WTC11 (cell line): ENCODE results near the gene GALP. TPM values are rescaled to one million over a fixed set of nuclear protein-coding genes. Genes with fewer than 3 reads are reported as not detected.

Source experiments
- ATAC-seq: fragments of 200-7000 bp; cut with Tn5 transposase; 2 replicates; pipeline ENCODE4 v1.10.0; 2021; ENCODE audit warnings: mild to moderate bottlenecking, moderate library complexity
- CTCF ChIA-PET: fragments of 300-600 bp; sonication (Branson Sonifier 250); formaldehyde crosslinking; loops from one replicate; lab custom pipeline; 2021; ENCODE audit warnings: antibody characterized with exemption; lab: Charles Lee
- POLR2A ChIA-PET: fragments of 350-600 bp; sonication (Branson Sonifier 250); formaldehyde crosslinking; loops from one replicate; lab custom pipeline; 2021; ENCODE audit warnings: antibody characterized with exemption; lab: Charles Lee
- DNase-seq: peaks from one replicate; pipeline ENCODE4 v3.0.0; 2021; ENCODE audit warnings: low spot score
- H3K27ac Mint-ChIP-seq: 2 replicates; pipeline ENCODE4 v1.8.0; 2021; ENCODE audit warnings: mixed read lengths
- H3K27me3 Mint-ChIP-seq: 2 replicates; pipeline ENCODE4 v1.8.0; 2021; ENCODE audit warnings: low read depth, mild to moderate bottlenecking, moderate library complexity, mixed read lengths
- H3K36me3 Mint-ChIP-seq: 2 replicates; pipeline ENCODE4 v1.8.0; 2021; ENCODE audit warnings: mixed read lengths
- H3K4me1 Mint-ChIP-seq: 2 replicates; pipeline ENCODE4 v1.8.0; 2022; ENCODE audit warnings: mixed read lengths
- H3K4me3 Mint-ChIP-seq: 2 replicates; pipeline ENCODE4 v1.8.0; 2021; ENCODE audit warnings: mild to moderate bottlenecking, moderate library complexity, mixed read lengths
- H3K9me3 Mint-ChIP-seq: 2 replicates; pipeline ENCODE4 v1.8.0; 2021; ENCODE audit warnings: mixed read lengths
- ELF4 ChIP-seq: sonication (generic); formaldehyde crosslinking; IDR thresholded peaks from 2 replicates; pipeline ENCODE4 v1.8.1; 2022; ENCODE audit warnings: low read depth, mild to moderate bottlenecking, moderate library complexity, missing genetic modification reagents
- GTF2I ChIP-seq: fragments of 250-450 bp; sonication (Bioruptor Pico); conservative IDR thresholded peaks from 2 replicates; pipeline ENCODE4 v1.4.0; 2021; ENCODE audit warnings: mild to moderate bottlenecking
- MYBL2 ChIP-seq: sonication (generic); formaldehyde crosslinking; IDR thresholded peaks from 2 replicates; pipeline ENCODE4 v1.8.1; 2023; ENCODE audit warnings: mild to moderate bottlenecking, moderate library complexity, missing genetic modification reagents
- NFE2L1 ChIP-seq: sonication (generic); formaldehyde crosslinking; IDR thresholded peaks from 2 replicates; pipeline ENCODE4 v1.8.1; 2023; ENCODE audit warnings: missing genetic modification reagents
- RELA ChIP-seq: sonication (generic); formaldehyde crosslinking; IDR thresholded peaks from 2 replicates; pipeline ENCODE4 v1.8.1; 2022; ENCODE audit warnings: missing genetic modification reagents, mild to moderate bottlenecking, borderline replicate concordance
- SP1 ChIP-seq: sonication (generic); formaldehyde crosslinking; conservative IDR thresholded peaks from 2 replicates; pipeline ENCODE4 v1.8.1; 2022; ENCODE audit warnings: missing genetic modification reagents
- TEAD1 ChIP-seq: sonication (generic); formaldehyde crosslinking; IDR thresholded peaks from 2 replicates; pipeline ENCODE4 v1.8.0; 2022; ENCODE audit warnings: mild to moderate bottlenecking, missing genetic modification reagents
- ZNF219 ChIP-seq: sonication (generic); formaldehyde crosslinking; IDR thresholded peaks from 2 replicates; pipeline ENCODE4 v1.8.0; 2023; ENCODE audit warnings: missing genetic modification reagents, mild to moderate bottlenecking, borderline replicate concordance
- total RNA-seq: library from RNA; stranded (reverse); gene quantifications from 3 replicates; pipeline ENCODE4 v1.2.3, GENCODE V29; 2021
- TF ChIP-seq, protein P1 (sequence below): sonication (generic); formaldehyde crosslinking; IDR thresholded peaks from 2 replicates; pipeline ENCODE4 v1.8.0; 2023; ENCODE audit warnings: missing genetic modification reagents
- TF ChIP-seq, protein P2 (sequence below): fragments of 250-450 bp; sonication (Bioruptor Pico); IDR thresholded peaks from 2 replicates; pipeline ENCODE4 v1.9.0; 2021; ENCODE audit warnings: mild to moderate bottlenecking
- TF ChIP-seq, protein P3 (sequence below): sonication (generic); formaldehyde crosslinking; IDR thresholded peaks from 2 replicates; pipeline ENCODE4 v1.8.0; 2022; ENCODE audit warnings: mild to moderate bottlenecking, missing genetic modification reagents
- TF ChIP-seq, protein P4 (sequence below): sonication (generic); formaldehyde crosslinking; IDR thresholded peaks from 2 replicates; pipeline ENCODE4 v1.8.1; 2023; ENCODE audit warnings: mild to moderate bottlenecking, missing genetic modification reagents, moderate library complexity
- TF ChIP-seq, protein P5 (sequence below): sonication (generic); formaldehyde crosslinking; IDR thresholded peaks from 2 replicates; pipeline ENCODE4 v1.8.0; 2022; ENCODE audit warnings: missing genetic modification reagents
- TF ChIP-seq, protein P6 (sequence below): fragments of 250-450 bp; sonication (Bioruptor Pico); IDR thresholded peaks from 2 replicates; pipeline ENCODE4 v2.1.2; 2022; ENCODE audit warnings: mild to moderate bottlenecking, moderate library complexity
- TF ChIP-seq, protein P7 (sequence below): fragments of 250-450 bp; sonication (Bioruptor Pico); IDR thresholded peaks from 2 replicates; pipeline ENCODE4 v1.8.0; 2021; ENCODE audit warnings: mild to moderate bottlenecking
- TF ChIP-seq, protein P8 (sequence below): fragments of 250-450 bp; sonication (Bioruptor Pico); conservative IDR thresholded peaks from 2 replicates; pipeline ENCODE4 v1.9.0; 2021; ENCODE audit warnings: mild to moderate bottlenecking
- TF ChIP-seq, protein P9 (sequence below): sonication (generic); formaldehyde crosslinking; IDR thresholded peaks from 2 replicates; pipeline ENCODE4 v1.8.0; 2023; ENCODE audit warnings: missing genetic modification reagents, mild to moderate bottlenecking, borderline replicate concordance

The GALP gene
- total RNA-seq, 1 experiment from 2014 or later: not detected

DNA sequence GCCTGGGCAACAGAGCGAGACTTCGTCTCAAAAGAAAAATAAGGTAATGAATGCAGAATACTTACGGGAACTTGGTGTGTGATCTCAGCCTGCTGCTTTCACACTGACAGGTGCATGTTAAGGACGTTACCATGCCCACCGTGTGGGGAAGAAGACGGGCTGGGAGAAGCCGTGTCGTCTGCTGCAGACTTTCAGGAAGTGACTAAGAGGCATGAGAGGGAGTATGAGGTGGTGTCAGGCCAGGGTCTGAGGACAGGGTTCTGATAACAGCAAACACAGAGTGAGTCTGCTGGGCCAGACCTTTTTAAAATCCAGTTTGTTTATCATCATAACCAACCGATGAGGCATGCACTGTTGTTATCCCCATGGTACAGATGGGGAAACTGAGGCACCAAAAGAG, 13.6 kb upstream of the GALP start:
- H3K4me3 Mint-ChIP-seq: no peak overlapping the region
- ATAC-seq (no peak), DNase-seq (no peak)
- no peak overlapping the region for H3K27ac Mint-ChIP-seq
- CTCF ChIA-PET: interaction anchor here (0.6 to 0.8 kb wide), 2 partner anchors 9 to 31 kb away, joined by 3 read pairs; no protein-coding TSS in a partner anchor
- H3K27me3 Mint-ChIP-seq: no peaks in the 10 kb centered on the region
- no peak for TF ChIP-seq ZNF219 (CRISPR knock-in tag)
- TF ChIP-seq ELF4: no peak
- TF ChIP-seq, protein P1, sequence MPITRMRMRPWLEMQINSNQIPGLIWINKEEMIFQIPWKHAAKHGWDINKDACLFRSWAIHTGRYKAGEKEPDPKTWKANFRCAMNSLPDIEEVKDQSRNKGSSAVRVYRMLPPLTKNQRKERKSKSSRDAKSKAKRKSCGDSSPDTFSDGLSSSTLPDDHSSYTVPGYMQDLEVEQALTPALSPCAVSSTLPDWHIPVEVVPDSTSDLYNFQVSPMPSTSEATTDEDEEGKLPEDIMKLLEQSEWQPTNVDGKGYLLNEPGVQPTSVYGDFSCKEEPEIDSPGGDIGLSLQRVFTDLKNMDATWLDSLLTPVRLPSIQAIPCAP: no peak
- TF ChIP-seq GTF2I (CRISPR knock-in tag): no peak
- no peak for TF ChIP-seq RELA (CRISPR knock-in tag)
- TF ChIP-seq NFE2L1 (CRISPR knock-in tag): no peak
- TF ChIP-seq, protein P2, sequence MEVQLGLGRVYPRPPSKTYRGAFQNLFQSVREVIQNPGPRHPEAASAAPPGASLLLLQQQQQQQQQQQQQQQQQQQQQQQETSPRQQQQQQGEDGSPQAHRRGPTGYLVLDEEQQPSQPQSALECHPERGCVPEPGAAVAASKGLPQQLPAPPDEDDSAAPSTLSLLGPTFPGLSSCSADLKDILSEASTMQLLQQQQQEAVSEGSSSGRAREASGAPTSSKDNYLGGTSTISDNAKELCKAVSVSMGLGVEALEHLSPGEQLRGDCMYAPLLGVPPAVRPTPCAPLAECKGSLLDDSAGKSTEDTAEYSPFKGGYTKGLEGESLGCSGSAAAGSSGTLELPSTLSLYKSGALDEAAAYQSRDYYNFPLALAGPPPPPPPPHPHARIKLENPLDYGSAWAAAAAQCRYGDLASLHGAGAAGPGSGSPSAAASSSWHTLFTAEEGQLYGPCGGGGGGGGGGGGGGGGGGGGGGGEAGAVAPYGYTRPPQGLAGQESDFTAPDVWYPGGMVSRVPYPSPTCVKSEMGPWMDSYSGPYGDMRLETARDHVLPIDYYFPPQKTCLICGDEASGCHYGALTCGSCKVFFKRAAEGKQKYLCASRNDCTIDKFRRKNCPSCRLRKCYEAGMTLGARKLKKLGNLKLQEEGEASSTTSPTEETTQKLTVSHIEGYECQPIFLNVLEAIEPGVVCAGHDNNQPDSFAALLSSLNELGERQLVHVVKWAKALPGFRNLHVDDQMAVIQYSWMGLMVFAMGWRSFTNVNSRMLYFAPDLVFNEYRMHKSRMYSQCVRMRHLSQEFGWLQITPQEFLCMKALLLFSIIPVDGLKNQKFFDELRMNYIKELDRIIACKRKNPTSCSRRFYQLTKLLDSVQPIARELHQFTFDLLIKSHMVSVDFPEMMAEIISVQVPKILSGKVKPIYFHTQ (CRISPR knock-in tag): no peak
- TF ChIP-seq, protein P3, sequence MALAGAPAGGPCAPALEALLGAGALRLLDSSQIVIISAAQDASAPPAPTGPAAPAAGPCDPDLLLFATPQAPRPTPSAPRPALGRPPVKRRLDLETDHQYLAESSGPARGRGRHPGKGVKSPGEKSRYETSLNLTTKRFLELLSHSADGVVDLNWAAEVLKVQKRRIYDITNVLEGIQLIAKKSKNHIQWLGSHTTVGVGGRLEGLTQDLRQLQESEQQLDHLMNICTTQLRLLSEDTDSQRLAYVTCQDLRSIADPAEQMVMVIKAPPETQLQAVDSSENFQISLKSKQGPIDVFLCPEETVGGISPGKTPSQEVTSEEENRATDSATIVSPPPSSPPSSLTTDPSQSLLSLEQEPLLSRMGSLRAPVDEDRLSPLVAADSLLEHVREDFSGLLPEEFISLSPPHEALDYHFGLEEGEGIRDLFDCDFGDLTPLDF (CRISPR knock-in tag): no peak
- TF ChIP-seq, protein P4, sequence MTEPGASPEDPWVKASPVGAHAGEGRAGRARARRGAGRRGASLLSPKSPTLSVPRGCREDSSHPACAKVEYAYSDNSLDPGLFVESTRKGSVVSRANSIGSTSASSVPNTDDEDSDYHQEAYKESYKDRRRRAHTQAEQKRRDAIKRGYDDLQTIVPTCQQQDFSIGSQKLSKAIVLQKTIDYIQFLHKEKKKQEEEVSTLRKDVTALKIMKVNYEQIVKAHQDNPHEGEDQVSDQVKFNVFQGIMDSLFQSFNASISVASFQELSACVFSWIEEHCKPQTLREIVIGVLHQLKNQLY: no peak
- TF ChIP-seq TEAD1 (CRISPR knock-in tag): no peak
- TF ChIP-seq, protein P5, sequence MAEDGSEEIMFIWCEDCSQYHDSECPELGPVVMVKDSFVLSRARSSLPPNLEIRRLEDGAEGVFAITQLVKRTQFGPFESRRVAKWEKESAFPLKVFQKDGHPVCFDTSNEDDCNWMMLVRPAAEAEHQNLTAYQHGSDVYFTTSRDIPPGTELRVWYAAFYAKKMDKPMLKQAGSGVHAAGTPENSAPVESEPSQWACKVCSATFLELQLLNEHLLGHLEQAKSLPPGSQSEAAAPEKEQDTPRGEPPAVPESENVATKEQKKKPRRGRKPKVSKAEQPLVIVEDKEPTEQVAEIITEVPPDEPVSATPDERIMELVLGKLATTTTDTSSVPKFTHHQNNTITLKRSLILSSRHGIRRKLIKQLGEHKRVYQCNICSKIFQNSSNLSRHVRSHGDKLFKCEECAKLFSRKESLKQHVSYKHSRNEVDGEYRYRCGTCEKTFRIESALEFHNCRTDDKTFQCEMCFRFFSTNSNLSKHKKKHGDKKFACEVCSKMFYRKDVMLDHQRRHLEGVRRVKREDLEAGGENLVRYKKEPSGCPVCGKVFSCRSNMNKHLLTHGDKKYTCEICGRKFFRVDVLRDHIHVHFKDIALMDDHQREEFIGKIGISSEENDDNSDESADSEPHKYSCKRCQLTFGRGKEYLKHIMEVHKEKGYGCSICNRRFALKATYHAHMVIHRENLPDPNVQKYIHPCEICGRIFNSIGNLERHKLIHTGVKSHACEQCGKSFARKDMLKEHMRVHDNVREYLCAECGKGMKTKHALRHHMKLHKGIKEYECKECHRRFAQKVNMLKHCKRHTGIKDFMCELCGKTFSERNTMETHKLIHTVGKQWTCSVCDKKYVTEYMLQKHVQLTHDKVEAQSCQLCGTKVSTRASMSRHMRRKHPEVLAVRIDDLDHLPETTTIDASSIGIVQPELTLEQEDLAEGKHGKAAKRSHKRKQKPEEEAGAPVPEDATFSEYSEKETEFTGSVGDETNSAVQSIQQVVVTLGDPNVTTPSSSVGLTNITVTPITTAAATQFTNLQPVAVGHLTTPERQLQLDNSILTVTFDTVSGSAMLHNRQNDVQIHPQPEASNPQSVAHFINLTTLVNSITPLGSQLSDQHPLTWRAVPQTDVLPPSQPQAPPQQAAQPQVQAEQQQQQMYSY (CRISPR knock-in tag): no peak
- TF ChIP-seq SP1: no peak
- TF ChIP-seq, protein P6, sequence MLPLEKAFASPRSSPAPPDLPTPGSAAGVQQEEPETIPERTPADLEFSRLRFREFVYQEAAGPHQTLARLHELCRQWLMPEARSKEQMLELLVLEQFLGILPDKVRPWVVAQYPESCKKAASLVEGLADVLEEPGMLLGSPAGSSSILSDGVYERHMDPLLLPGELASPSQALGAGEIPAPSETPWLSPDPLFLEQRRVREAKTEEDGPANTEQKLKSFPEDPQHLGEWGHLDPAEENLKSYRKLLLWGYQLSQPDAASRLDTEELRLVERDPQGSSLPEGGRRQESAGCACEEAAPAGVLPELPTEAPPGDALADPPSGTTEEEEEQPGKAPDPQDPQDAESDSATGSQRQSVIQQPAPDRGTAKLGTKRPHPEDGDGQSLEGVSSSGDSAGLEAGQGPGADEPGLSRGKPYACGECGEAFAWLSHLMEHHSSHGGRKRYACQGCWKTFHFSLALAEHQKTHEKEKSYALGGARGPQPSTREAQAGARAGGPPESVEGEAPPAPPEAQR (CRISPR knock-in tag): no peak
- TF ChIP-seq, protein P7, sequence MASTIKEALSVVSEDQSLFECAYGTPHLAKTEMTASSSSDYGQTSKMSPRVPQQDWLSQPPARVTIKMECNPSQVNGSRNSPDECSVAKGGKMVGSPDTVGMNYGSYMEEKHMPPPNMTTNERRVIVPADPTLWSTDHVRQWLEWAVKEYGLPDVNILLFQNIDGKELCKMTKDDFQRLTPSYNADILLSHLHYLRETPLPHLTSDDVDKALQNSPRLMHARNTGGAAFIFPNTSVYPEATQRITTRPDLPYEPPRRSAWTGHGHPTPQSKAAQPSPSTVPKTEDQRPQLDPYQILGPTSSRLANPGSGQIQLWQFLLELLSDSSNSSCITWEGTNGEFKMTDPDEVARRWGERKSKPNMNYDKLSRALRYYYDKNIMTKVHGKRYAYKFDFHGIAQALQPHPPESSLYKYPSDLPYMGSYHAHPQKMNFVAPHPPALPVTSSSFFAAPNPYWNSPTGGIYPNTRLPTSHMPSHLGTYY (CRISPR knock-in tag): no peak
- TF ChIP-seq, protein P8, sequence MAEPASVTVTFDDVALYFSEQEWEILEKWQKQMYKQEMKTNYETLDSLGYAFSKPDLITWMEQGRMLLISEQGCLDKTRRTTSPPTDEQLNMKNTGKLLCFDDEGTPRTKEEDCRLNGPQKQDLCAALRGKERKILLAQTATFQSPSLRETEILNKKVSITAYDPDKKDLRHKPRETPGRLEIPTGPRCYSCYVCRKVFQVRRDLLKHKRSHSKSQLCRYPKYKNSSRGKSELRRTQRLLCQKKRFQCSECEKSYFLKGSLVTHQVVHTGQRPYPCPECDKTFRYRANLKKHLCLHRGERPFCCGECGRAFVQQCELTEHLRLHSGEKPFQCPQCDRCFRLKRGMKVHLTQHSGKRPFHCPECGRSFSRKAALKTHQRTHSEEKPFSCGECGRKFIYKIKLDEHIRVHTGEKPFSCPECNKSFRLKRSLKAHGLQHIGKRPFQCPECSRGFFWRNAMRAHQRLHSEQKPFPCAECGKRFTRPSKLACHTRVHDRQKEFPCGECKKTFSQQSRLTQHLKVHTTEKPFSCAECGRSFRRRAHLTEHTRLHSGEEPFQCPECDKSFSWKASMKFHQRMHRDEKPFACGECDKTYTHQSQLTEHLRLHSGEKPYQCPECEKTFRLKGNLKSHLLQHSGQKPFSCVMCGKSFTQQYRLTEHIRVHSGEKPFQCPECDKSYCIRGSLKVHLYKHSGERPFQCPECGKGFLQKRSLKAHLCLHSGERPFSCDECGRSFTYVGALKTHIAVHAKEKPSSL: no peak
- TF ChIP-seq MYBL2: no peak
- TF ChIP-seq, protein P9, sequence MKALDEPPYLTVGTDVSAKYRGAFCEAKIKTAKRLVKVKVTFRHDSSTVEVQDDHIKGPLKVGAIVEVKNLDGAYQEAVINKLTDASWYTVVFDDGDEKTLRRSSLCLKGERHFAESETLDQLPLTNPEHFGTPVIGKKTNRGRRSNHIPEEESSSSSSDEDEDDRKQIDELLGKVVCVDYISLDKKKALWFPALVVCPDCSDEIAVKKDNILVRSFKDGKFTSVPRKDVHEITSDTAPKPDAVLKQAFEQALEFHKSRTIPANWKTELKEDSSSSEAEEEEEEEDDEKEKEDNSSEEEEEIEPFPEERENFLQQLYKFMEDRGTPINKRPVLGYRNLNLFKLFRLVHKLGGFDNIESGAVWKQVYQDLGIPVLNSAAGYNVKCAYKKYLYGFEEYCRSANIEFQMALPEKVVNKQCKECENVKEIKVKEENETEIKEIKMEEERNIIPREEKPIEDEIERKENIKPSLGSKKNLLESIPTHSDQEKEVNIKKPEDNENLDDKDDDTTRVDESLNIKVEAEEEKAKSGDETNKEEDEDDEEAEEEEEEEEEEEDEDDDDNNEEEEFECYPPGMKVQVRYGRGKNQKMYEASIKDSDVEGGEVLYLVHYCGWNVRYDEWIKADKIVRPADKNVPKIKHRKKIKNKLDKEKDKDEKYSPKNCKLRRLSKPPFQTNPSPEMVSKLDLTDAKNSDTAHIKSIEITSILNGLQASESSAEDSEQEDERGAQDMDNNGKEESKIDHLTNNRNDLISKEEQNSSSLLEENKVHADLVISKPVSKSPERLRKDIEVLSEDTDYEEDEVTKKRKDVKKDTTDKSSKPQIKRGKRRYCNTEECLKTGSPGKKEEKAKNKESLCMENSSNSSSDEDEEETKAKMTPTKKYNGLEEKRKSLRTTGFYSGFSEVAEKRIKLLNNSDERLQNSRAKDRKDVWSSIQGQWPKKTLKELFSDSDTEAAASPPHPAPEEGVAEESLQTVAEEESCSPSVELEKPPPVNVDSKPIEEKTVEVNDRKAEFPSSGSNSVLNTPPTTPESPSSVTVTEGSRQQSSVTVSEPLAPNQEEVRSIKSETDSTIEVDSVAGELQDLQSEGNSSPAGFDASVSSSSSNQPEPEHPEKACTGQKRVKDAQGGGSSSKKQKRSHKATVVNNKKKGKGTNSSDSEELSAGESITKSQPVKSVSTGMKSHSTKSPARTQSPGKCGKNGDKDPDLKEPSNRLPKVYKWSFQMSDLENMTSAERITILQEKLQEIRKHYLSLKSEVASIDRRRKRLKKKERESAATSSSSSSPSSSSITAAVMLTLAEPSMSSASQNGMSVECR (CRISPR knock-in tag): no peak
- TF ChIP-seq, all 79 proteins: peak for 0
- POLR2A ChIA-PET: no interaction called here
- H3K9me3 Mint-ChIP-seq: no peaks in the 10 kb centered on the region
- peaks cover 17% of the 10 kb centered on the region for H3K36me3 Mint-ChIP-seq
- no peaks in the 10 kb centered on the region for H3K4me1 Mint-ChIP-seq
